T-helper 1 cell treated with Interleukin-12 subunit alpha and Interleukin-12 subunit beta and Interleukin-4 antibody, amounts not matched to agents 30 μg/mL and 1 μg/mL, for 36 hours (primary cell): ENCODE results near the gene PLA2R1.

Experiments
- H3K27ac Mint-ChIP-seq: one replicate; pipeline ENCODE4 v1.8.0; 2021; ENCODE audit warnings: mild to moderate bottlenecking, mixed read lengths
- H3K27me3 Mint-ChIP-seq: one replicate; pipeline ENCODE4 v1.8.0; 2021; ENCODE audit warnings: low read depth, mixed read lengths
- H3K36me3 Mint-ChIP-seq: one replicate; pipeline ENCODE4 v1.8.0; 2021; ENCODE audit warnings: low read depth, mixed read lengths
- H3K4me1 Mint-ChIP-seq: one replicate; pipeline ENCODE4 v1.8.0; 2021; ENCODE audit warnings: low read depth, mixed read lengths
- H3K4me3 Mint-ChIP-seq: one replicate; pipeline ENCODE4 v1.8.0; 2021; ENCODE audit warnings: mild to moderate bottlenecking, moderate library complexity, mixed read lengths
- H3K9me3 Mint-ChIP-seq: one replicate; pipeline ENCODE4 v1.8.0; 2021; ENCODE audit warnings: mixed read lengths

PLA2R1 gene

DNA sequence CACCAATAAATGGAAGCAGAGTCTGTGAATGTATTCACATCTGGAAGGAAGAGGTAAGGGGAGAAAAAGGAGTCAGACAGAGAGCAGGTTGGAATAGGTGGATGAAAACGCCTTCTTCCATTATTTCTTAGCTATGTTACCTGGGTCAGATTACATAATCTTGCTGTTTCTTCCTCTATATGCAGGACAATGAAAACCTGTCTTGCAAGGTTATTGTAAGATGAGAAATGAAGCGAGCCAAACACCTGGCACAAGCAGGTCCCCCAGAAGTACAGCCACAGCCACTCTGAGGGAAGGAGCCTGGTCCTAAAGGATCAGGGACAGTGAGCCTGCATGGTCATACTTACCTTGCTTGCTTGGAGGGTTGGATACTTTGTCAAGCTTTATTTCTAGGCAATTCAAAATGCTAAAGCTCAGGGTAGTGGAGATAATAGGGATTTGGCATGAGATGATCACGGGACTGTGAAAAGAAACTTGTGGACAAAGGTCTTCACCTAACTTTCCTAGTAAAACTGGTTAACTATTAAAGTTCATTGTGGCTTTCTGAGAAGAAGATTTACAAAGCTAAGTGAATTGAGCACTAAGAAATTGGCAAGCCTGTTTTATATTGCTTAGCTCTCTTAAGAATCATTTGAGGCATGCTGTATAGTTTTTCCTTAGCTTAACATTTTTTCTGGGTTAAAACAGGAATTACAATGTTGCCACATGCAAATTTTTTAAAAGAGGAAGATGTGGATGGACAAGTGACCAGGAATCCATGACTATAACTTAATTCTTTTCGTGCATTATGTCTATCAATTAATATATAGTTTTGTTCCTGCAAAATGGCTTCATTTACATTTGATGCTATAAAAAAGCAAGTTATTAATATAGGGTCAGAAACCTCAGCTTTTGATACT, 15.7 kb upstream of the PLA2R1 start:
- Mint-ChIP-seq H3K4me3 (no peak overlapping the region), H3K27ac (no peak overlapping the region), H3K9me3 (peaks cover 7% of the 10 kb centered on the region), H3K36me3 (no peaks in the 10 kb centered on the region), H3K27me3 (no peaks in the 10 kb centered on the region), H3K4me1 (no peaks in the 10 kb centered on the region)

DNA sequence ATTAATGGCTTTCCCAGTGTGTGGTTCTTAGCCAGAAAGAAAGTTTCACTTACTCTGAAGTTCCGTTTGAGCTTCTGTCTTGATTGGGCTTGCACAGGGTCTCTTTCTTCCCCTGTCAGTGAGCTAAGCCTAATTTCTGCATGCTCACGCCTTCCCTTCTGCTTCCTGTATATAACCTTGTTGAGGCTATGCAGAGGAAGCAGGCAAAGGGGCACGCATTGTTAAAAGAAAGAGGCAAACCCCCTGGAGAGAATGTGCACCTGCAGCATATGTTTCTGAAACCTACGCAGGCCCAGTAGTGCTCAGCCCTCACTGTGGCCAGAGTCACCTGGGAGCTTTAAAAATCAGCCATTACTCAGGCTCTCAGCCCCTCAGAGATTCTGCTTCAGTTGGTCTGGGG, 14.5 kb upstream of the PLA2R1 start:
- H3K4me3 Mint-ChIP-seq = no peak overlapping the region
- H3K27ac Mint-ChIP-seq = no peak overlapping the region
- H3K27me3 Mint-ChIP-seq = peaks cover 3% of the 10 kb centered on the region
- H3K36me3 Mint-ChIP-seq = no peaks in the 10 kb centered on the region
- H3K4me1 Mint-ChIP-seq = no peaks in the 10 kb centered on the region
- H3K9me3 Mint-ChIP-seq = peaks cover 3% of the 10 kb centered on the region

DNA sequence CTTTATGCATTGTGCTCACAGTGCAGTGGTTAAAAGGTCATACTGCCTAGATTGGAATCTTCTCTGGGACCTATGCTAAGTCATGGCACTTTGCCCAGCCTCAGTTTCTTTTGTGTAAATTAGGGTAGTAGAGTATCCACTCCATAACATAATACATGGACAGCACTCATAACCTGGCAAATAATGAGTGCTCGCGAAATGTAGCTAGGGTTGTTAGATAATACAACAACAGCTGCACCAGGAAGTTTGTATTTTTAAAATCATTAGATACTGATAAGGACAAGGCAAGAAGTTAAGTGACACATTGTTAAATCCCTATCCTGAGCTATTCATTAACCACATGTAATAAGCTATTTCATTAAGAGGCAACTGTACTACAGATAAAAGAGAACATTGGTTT, 13.8 kb upstream of the PLA2R1 start:
- Mint-ChIP-seq H3K9me3 (no peaks in the 10 kb centered on the region), H3K4me1 (no peaks in the 10 kb centered on the region), H3K27me3 (peaks cover 3% of the 10 kb centered on the region), H3K27ac (no peak overlapping the region), H3K36me3 (no peaks in the 10 kb centered on the region), H3K4me3 (no peak overlapping the region)

DNA sequence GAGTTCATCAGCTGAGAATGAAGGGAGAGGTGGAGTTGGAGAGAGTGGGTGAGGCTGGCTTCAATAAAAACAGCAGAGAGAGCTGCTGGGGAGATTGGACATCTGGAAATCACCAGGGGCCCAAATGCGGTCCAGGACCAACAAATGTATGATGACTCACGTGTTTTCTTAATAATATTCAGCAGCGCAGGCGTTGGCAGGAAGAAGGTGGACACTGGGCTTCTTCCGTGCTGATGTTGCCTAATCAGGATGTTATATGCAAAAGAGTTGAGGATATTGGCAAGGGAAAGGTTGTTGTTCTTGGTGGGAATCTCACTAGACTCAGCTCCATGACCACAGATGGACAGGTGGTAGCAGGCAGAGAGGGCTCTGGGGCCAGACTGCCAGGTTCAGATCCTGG, 12.8 kb upstream of the PLA2R1 start:
- H3K4me3 Mint-ChIP-seq = no peak overlapping the region
- H3K9me3 Mint-ChIP-seq = no peaks in the 10 kb centered on the region
- no peak overlapping the region for H3K27ac Mint-ChIP-seq

GRCh38 chr2:160073284-160073888, 11.0 kb upstream of the PLA2R1 start:
- Mint-ChIP-seq H3K27ac (no peak overlapping the region), H3K4me3 (no peak overlapping the region), H3K9me3 (peaks cover 3% of the 10 kb centered on the region), H3K36me3 (no peaks in the 10 kb centered on the region), H3K4me1 (no peaks in the 10 kb centered on the region), H3K27me3 (peaks cover 9% of the 10 kb centered on the region)

More for the DNA sequence above, 12.8 kb upstream of the PLA2R1 start:
- Mint-ChIP-seq H3K36me3 (no peaks in the 10 kb centered on the region), H3K4me1 (no peaks in the 10 kb centered on the region), H3K27me3 (peaks cover 9% of the 10 kb centered on the region)

DNA sequence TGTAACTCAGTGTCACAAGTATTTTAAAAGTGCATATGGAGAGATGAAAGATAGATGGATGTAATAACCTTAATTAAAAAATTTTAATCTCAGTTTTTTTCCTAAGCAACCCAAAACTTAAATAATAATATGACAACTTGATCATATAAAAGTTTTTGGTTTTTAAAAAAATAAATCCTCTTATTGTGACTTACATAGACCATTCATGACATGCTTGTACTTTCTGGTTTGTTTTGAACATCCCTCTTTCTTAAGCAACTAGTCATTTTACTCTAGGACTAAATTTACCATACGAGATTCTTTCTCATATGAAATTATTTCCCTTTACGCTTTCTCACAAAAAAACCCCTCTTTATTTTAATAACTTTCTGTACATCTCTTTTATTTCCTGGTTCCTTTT, 6.5 kb upstream of the PLA2R1 start:
- no peaks in the 10 kb centered on the region for H3K4me1 Mint-ChIP-seq
- H3K27ac Mint-ChIP-seq = no peak overlapping the region
- H3K4me3 Mint-ChIP-seq = no peak overlapping the region
- peaks cover 3% of the 10 kb centered on the region for H3K9me3 Mint-ChIP-seq
- H3K27me3 Mint-ChIP-seq = peaks cover 24% of the 10 kb centered on the region
- no peaks in the 10 kb centered on the region for H3K36me3 Mint-ChIP-seq

DNA sequence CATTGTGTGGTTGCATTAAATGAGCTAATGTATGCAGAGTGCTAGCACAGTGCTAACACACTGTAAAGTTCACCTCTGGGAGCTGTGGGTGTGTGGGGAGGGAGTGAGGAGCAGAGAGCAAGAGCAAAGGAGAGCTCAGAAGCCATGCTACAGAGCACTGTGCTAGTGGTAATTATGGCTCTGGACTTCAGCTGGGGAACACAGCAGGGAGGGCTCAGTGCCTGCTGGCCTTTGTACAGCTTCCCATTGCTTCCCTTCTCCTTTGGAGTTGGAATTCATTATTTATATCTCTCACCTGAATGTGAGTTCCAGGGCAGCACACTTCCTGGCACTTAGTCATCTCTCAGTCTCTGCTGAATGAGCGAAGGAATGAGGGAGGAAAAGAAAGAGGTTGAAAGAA, 2.5 kb upstream of the PLA2R1 start:
- Mint-ChIP-seq H3K4me3 (no peak overlapping the region), H3K36me3 (no peaks in the 10 kb centered on the region), H3K27ac (no peak overlapping the region), H3K27me3 (peaks cover 49% of the 10 kb centered on the region), H3K9me3 (peaks cover 3% of the 10 kb centered on the region), H3K4me1 (peaks cover 3% of the 10 kb centered on the region)

DNA sequence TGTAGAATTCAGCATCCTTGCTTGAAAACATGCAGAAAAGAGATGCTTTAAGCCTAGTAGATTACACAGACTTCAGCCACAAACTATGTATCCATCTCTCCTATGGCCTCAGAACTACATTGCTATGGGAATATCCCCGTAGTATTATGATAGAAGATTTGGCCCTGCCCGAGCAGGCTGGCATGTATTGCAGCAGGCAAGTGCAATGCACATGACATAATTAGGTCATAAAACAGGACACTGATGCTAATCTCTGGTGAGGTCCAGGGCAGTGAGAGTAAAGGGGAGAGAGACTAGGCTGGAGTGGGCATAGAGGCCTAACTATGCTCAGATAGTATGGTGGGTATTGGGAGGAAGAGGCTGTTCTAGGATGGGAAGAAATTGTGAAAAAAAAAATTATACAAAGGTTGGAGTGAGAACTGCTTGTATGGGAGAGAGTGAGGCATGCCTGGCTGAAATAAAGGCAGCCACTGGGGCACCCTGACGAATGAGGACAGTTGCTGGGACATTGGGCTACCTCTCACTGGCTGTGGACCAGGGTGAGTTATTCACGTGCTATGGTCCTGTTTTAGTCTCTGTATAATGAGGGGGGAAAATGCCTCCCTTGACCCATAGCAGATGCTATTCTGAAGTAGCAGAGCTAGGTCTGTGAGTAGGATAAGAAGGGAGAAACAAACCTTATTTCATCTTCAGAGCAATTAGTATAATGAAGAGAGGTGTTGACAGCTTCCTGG, 1.6 kb upstream of the PLA2R1 start:
- H3K36me3 Mint-ChIP-seq = no peaks in the 10 kb centered on the region
- peaks cover 56% of the 10 kb centered on the region for H3K27me3 Mint-ChIP-seq
- H3K4me1 Mint-ChIP-seq = peaks cover 3% of the 10 kb centered on the region
- H3K27ac Mint-ChIP-seq = no peak overlapping the region
- H3K9me3 Mint-ChIP-seq = peaks cover 3% of the 10 kb centered on the region
- no peak overlapping the region for H3K4me3 Mint-ChIP-seq

GRCh38 chr2:160063271-160063670, 856 bp upstream of the PLA2R1 start:
- Mint-ChIP-seq H3K27ac (no peak overlapping the region), H3K4me1 (peaks cover 3% of the 10 kb centered on the region), H3K36me3 (no peaks in the 10 kb centered on the region), H3K27me3 (peaks cover 58% of the 10 kb centered on the region), H3K4me3 (peak overlapping the region; percentile 55), H3K9me3 (no peaks in the 10 kb centered on the region)

DNA sequence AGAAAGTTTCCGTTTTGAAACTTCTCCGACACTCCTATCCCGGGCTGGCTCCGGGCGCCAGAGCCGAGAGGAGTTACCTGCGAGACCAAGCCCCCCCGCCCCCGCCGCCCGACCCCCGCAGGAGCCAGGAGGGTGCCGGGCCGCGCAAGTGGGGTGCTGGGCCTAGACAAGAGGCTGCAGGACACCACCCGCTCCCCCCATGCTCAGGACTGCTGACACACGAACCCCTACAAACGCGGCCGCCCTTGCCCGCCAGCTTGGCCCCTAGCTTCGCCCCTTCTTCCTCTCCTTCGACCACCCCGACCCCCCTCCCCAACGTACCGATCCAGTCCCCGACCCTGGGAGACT, 497 bp downstream of the PLA2R1 start:
- peaks cover 3% of the 10 kb centered on the region for H3K4me1 Mint-ChIP-seq
- H3K27me3 Mint-ChIP-seq = peaks cover 58% of the 10 kb centered on the region
- no peaks in the 10 kb centered on the region for H3K9me3 Mint-ChIP-seq
- H3K36me3 Mint-ChIP-seq = no peaks in the 10 kb centered on the region
- H3K27ac Mint-ChIP-seq = no peak overlapping the region
- no peak overlapping the region for H3K4me3 Mint-ChIP-seq

DNA sequence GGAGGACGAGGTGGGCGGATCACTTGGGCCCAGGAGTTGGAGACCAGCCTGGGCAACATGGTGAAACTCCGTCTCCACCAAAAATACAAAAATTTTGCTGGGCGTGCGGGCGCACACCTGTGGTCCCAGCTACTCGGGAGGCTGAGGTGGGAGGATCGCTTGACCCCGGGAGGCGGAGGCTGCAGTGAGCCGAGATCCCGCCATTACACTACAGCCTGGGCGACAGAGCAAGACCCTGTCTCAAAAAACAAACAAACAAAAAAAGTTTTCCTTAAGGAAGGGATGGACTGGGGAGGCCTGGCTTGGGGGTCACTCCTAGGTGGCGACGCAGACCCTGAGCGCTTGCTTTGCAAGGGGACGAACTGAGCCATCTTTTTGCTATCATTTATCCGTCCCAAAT, 882 bp downstream of the PLA2R1 start:
- Mint-ChIP-seq H3K27ac (no peak overlapping the region), H3K27me3 (peaks cover 58% of the 10 kb centered on the region), H3K4me3 (no peak overlapping the region)

GRCh38 chr2:160060297-160060696, 2.1 kb downstream of the PLA2R1 start:
- Mint-ChIP-seq H3K4me1 (peaks cover 3% of the 10 kb centered on the region), H3K36me3 (no peaks in the 10 kb centered on the region), H3K9me3 (no peaks in the 10 kb centered on the region), H3K4me3 (no peak overlapping the region), H3K27me3 (peaks cover 56% of the 10 kb centered on the region), H3K27ac (no peak overlapping the region)

More for the DNA sequence above, 882 bp downstream of the PLA2R1 start:
- H3K4me1 Mint-ChIP-seq = peaks cover 3% of the 10 kb centered on the region
- H3K9me3 Mint-ChIP-seq = no peaks in the 10 kb centered on the region
- no peaks in the 10 kb centered on the region for H3K36me3 Mint-ChIP-seq

DNA sequence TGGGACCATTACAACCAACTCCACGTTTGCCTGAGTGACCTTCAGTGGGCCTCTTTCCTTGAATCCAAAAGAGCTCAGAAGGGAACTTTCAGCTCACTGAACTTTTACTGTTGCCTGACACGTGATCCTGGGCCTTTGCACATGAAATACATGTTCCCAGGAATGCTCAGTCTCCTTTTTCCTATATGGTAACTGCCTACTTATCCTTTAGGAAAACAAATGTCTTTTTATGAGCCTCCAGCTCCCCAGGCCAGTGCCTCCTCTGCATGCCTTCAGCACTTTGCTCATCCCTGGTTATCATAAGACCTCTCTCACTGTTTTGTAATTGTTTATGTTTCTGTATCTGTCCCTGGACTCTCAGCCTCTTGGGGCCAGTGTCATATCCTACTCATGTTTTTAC, 5.1 kb downstream of the PLA2R1 start:
- Mint-ChIP-seq H3K9me3 (no peaks in the 10 kb centered on the region), H3K27ac (no peak overlapping the region), H3K4me1 (no peaks in the 10 kb centered on the region), H3K27me3 (peaks cover 40% of the 10 kb centered on the region), H3K36me3 (no peaks in the 10 kb centered on the region), H3K4me3 (no peak overlapping the region)

GRCh38 chr2:160055726-160056108, 6.7 kb downstream of the PLA2R1 start:
- Mint-ChIP-seq H3K27ac (no peak overlapping the region), H3K36me3 (no peaks in the 10 kb centered on the region), H3K4me1 (no peaks in the 10 kb centered on the region), H3K27me3 (peaks cover 38% of the 10 kb centered on the region), H3K9me3 (no peaks in the 10 kb centered on the region), H3K4me3 (no peak overlapping the region)
